H1 (cell line): ENCODE results near the gene NELFCD. TPM values are rescaled to one million over a fixed set of nuclear protein-coding genes. Genes with fewer than 3 reads are reported as not detected.

ENCODE experiments used
- CTBP2 ChIP-seq: IDR thresholded peaks from 2 replicates; pipeline ENCODE4 v1.7.0; 2011; ENCODE audit warnings: borderline replicate concordance, mild to moderate bottlenecking, moderate library complexity, mixed read lengths, low read length; ENCODE audit not compliant: insufficient read depth, insufficient read length
- RAD21 ChIP-seq, 2 experiments: IDR thresholded peaks in 1 of 2; conservative IDR thresholded peaks in 1 of 2; 2 replicates each; pipeline ENCODE4 v1.6.1; 2011; ENCODE audit warnings: low read depth in 2 of 2, low read length in 2 of 2, improper control_type of control experiment in 1 of 2, inconsistent platforms in 1 of 2, mild to moderate bottlenecking in 1 of 2, moderate library complexity in 1 of 2
- polyA plus RNA-seq, 7 experiments: library from polyadenylated mRNA; depleted of rRNA in 3 of 7; stranded (reverse) in 5 of 7; unstranded in 2 of 7; fragments of >200 nt in 5 of 7; fragments of 200-250 nt in 2 of 7; gene quantifications; 1 replicate in 5 of 7; 2 replicates in 1 of 7; 4 replicates in 1 of 7; pipeline versions ENCODE4 v1.2.1 to v1.2.3, GENCODE V29; 2011 to 2013; ENCODE audit warnings: missing spikeins in 2 of 7, mixed read lengths in 2 of 7
- total RNA-seq: library from RNA; stranded (reverse); fragmentation: NEBNext Ultra II Directional; extraction: Animal tissue kit (Norgen Biotek cat#: 25700); gene quantifications from 2 replicates; pipeline ENCODE4 v1.2.1, GENCODE V29; 2021

NELFCD gene
- total and polyA plus RNA-seq, 2 of the 8 experiments (the other 6 are each of a cell fraction or from before 2014, with no cell fraction given): 35.5 to 59.6 TPM

DNA sequence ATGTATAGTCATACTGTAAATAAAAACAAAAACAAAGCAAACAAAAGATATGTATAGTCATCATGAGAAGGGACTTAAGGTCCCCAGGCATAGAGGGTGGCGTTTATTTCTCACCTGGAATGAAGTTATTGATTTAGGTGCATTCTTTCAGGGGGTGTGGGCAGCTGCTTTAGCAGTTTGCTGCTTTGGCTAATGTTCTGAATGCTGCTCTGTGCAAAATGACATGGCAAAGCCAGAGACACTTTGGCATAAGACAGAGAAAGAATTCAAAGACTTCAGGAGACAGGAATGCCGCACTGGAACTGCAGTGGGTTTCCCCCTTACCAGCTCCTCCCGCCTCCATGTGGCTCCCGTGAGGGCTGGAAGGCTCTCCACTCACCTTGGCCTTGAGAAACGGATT is 36.4 kb upstream of the NELFCD start (continued):
- TF ChIP-seq RAD21 (IDR thresholded peaks at IDR 0.05 in 1 of 2, conservative IDR thresholded peaks at IDR 0.05 in 1 of 2; ENCODE audit: low read depth in 2 of 2, low read length in 2 of 2) (no peak), CTBP2 (no peak)
